ENCODE results near the gene SCMH1. TPM values are rescaled to one million over a fixed set of nuclear protein-coding genes. Genes with fewer than 3 reads are reported as not detected.

SCMH1 gene
- polyA plus RNA-seq, 2 of the 4 experiments (the other 2 are of a cell fraction), result 11.6 to 26.7 TPM

DNA sequence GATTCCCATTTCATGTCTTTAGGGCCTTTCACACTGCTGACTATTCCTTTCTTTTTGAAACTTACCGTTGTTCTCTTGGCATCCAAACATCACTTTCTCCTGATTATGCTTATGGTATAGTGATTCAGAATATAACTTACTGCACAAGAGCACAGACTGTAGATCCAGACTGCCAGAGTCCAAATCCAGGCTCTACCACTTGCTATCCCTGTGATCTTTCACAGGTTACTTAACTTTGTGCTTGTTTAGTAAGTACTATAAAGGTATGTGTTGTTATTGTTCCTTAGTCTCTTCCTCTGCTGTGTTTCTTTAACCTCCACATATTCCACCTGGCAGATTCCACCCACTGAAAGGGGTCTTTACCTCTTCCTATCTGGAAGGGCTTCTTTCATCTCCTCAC lies 8.4 kb downstream of the SCMH1 start (continued):
- TF ChIP-seq, protein P1, sequence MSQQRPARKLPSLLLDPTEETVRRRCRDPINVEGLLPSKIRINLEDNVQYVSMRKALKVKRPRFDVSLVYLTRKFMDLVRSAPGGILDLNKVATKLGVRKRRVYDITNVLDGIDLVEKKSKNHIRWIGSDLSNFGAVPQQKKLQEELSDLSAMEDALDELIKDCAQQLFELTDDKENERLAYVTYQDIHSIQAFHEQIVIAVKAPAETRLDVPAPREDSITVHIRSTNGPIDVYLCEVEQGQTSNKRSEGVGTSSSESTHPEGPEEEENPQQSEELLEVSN (IDR thresholded peaks at IDR 0.05; ENCODE audit: borderline replicate concordance, low read depth), result no peak
- TF ChIP-seq RFX5 (IDR thresholded peaks at IDR 0.05), result no peak

DNA sequence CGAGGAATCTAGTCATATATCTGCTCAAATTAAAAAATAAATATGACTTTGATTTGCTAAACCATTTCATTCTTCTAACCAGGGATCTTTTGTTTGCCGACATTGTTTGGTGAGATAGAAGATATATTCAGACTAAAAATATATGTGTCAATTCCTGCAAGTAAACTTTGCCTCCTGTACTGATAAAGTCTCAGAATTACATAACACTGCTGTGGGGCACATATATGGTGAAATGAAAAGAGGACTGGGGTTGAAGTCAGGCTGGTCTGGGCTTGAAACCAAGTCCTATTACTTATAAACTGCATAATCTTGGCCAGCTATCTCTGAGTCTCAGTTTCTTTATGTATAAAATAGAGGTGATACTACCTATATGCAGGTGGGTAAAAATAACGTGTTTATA lies 9.8 kb downstream of the SCMH1 start:
- Histone ChIP-seq H3K4me1 (peaks cover 29% of the 10 kb centered on the region), H3K4me3 (no peak overlapping the region), H3K27ac (no peak overlapping the region), H3K9me3 (no peaks in the 10 kb centered on the region), H3K4me2 (no peak overlapping the region)
- FAIRE-seq (no peak), ATAC-seq (no peak), DNase-seq (ENCODE audit: low read depth in 1 of 2, low spot score in 1 of 2) (no peak)
- ChIA-PET POLR2A (no interaction called here), CTCF (no interaction called here)
- TF ChIP-seq NPAS2 (CRISPR knock-in tag; IDR thresholded peaks at IDR 0.05; ENCODE audit: borderline replicate concordance), result no peak
- no peak for TF ChIP-seq RARB (CRISPR knock-in tag; IDR thresholded peaks at IDR 0.05)
- WGBS (ENCODE audit: missing lambda C conversion rate), result 80% methylated on average over 3 of the region's 3 CpGs

DNA sequence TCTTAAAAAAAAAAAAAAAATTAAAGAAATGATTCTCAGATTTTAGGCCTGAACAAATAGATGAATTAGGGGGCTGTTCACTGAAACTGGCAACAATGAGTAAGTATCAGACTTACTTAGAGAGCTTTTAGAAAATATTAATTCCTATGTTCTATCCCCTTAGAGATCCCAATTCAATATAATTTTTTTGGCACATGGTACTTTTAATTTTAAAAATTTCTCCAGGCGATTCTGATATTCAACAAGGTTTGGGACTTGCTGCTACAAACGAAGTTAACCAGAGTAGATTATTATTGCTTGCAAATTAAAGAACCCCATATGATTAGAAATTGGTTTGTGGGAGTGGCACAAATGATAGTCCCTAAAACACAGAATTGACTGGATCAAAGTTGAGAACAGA lies 11.4 kb downstream of the SCMH1 start:
- Histone ChIP-seq H3K9me3 (no peaks in the 10 kb centered on the region), H3K27ac (no peak overlapping the region), H3K4me1 (peaks cover 32% of the 10 kb centered on the region), H3K4me3 (no peak overlapping the region), H3K4me2 (no peak overlapping the region)
- WGBS (ENCODE audit: missing lambda C conversion rate), result 69% methylated on average over 2 of the region's 2 CpGs
- ChIA-PET POLR2A (no interaction called here), CTCF (no interaction called here)
- TF ChIP-seq BHLHE40 (IDR thresholded peaks at IDR 0.05; ENCODE audit: low read depth, low read length) (no peak), RCOR1 (IDR thresholded peaks at IDR 0.05; ENCODE audit: low read depth, low read length) (no peak), ZC3H11A (IDR thresholded peaks at IDR 0.05) (no peak), TFCP2L1 (CRISPR knock-in tag; IDR thresholded peaks at IDR 0.05) (no peak), NFE2L2 (conservative IDR thresholded peaks at IDR 0.05; ENCODE audit: low read length) (no peak), NR3C1 (IDR thresholded peaks at IDR 0.05) (no peak), POLR2A (IDR thresholded peaks at IDR 0.05; ENCODE audit: low read length) (no peak), RAD21 (conservative IDR thresholded peaks at IDR 0.05 in 1 of 2, IDR thresholded peaks at IDR 0.05 in 1 of 2) (no peak), HEYL (CRISPR knock-in tag; IDR thresholded peaks at IDR 0.05) (no peak), SREBF2 (IDR thresholded peaks at IDR 0.05) (no peak)
- TF ChIP-seq, protein P2, sequence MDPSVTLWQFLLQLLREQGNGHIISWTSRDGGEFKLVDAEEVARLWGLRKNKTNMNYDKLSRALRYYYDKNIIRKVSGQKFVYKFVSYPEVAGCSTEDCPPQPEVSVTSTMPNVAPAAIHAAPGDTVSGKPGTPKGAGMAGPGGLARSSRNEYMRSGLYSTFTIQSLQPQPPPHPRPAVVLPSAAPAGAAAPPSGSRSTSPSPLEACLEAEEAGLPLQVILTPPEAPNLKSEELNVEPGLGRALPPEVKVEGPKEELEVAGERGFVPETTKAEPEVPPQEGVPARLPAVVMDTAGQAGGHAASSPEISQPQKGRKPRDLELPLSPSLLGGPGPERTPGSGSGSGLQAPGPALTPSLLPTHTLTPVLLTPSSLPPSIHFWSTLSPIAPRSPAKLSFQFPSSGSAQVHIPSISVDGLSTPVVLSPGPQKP (IDR thresholded peaks at IDR 0.05; ENCODE audit: low read depth, low read length), result no peak
- TF ChIP-seq, protein P3, sequence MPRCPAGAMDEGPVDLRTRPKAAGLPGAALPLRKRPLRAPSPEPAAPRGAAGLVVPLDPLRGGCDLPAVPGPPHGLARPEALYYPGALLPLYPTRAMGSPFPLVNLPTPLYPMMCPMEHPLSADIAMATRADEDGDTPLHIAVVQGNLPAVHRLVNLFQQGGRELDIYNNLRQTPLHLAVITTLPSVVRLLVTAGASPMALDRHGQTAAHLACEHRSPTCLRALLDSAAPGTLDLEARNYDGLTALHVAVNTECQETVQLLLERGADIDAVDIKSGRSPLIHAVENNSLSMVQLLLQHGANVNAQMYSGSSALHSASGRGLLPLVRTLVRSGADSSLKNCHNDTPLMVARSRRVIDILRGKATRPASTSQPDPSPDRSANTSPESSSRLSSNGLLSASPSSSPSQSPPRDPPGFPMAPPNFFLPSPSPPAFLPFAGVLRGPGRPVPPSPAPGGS (IDR thresholded peaks at IDR 0.05), result no peak
- TF ChIP-seq, protein P4, sequence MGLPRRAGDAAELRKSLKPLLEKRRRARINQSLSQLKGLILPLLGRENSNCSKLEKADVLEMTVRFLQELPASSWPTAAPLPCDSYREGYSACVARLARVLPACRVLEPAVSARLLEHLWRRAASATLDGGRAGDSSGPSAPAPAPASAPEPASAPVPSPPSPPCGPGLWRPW (IDR thresholded peaks at IDR 0.05), result no peak
- TF ChIP-seq, protein P5, sequence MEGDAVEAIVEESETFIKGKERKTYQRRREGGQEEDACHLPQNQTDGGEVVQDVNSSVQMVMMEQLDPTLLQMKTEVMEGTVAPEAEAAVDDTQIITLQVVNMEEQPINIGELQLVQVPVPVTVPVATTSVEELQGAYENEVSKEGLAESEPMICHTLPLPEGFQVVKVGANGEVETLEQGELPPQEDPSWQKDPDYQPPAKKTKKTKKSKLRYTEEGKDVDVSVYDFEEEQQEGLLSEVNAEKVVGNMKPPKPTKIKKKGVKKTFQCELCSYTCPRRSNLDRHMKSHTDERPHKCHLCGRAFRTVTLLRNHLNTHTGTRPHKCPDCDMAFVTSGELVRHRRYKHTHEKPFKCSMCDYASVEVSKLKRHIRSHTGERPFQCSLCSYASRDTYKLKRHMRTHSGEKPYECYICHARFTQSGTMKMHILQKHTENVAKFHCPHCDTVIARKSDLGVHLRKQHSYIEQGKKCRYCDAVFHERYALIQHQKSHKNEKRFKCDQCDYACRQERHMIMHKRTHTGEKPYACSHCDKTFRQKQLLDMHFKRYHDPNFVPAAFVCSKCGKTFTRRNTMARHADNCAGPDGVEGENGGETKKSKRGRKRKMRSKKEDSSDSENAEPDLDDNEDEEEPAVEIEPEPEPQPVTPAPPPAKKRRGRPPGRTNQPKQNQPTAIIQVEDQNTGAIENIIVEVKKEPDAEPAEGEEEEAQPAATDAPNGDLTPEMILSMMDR (IDR thresholded peaks at IDR 0.05), result no peak
- TF ChIP-seq, protein P6, sequence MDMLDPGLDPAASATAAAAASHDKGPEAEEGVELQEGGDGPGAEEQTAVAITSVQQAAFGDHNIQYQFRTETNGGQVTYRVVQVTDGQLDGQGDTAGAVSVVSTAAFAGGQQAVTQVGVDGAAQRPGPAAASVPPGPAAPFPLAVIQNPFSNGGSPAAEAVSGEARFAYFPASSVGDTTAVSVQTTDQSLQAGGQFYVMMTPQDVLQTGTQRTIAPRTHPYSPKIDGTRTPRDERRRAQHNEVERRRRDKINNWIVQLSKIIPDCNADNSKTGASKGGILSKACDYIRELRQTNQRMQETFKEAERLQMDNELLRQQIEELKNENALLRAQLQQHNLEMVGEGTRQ (IDR thresholded peaks at IDR 0.05), result no peak
- FAIRE-seq (no peak), ATAC-seq (no peak), DNase-seq (ENCODE audit: low read depth in 1 of 2, low spot score in 1 of 2) (no peak)
